Effector memory CD8-positive, alpha-beta T cell (primary cell): ENCODE data around the gene OBP2A.
"Not testable (repeated sequence)": the region's sequence is repeated elsewhere in the genome, so short reads cannot be mapped to it uniquely, and the experiment has no call there.

Source experiments
- ATAC-seq: fragments of 150-1000 bp; cut with Tn5 transposase; replicated peaks from 2 replicates; pipeline ENCODE4 v1.10.0; 2021; ENCODE audit warnings: mild to moderate bottlenecking, moderate library complexity
- DNase-seq, 3 experiments: peaks; one replicate each; pipeline ENCODE4 v3.0.0; 2021
- H3K27ac Mint-ChIP-seq, 2 donors: one replicate each; pipeline ENCODE4 v1.8.0; 2022; ENCODE audit warnings: mild to moderate bottlenecking in 2 of 2, mixed read lengths in 2 of 2, moderate library complexity in 2 of 2
- H3K27me3 Mint-ChIP-seq, 2 donors: one replicate each; pipeline ENCODE4 v1.8.0; 2022; ENCODE audit warnings: mixed read lengths in 2 of 2
- H3K36me3 Mint-ChIP-seq: one replicate; pipeline ENCODE4 v1.8.0; 2022; ENCODE audit warnings: mild to moderate bottlenecking, moderate library complexity, mixed read lengths; ENCODE audit not compliant: insufficient read depth
- H3K4me1 Mint-ChIP-seq, 2 donors: one replicate each; pipeline ENCODE4 v1.8.0; 2022; ENCODE audit warnings: low read depth in 2 of 2, mixed read lengths in 2 of 2
- H3K4me3 Mint-ChIP-seq, 2 donors: one replicate each; pipeline ENCODE4 v1.8.0; 2022; ENCODE audit warnings: mild to moderate bottlenecking in 2 of 2, mixed read lengths in 2 of 2, moderate library complexity in 2 of 2
- H3K9me3 Mint-ChIP-seq, 2 donors: one replicate each; pipeline ENCODE4 v1.8.0; 2022; ENCODE audit warnings: mixed read lengths in 2 of 2

Gene OBP2A

DNA sequence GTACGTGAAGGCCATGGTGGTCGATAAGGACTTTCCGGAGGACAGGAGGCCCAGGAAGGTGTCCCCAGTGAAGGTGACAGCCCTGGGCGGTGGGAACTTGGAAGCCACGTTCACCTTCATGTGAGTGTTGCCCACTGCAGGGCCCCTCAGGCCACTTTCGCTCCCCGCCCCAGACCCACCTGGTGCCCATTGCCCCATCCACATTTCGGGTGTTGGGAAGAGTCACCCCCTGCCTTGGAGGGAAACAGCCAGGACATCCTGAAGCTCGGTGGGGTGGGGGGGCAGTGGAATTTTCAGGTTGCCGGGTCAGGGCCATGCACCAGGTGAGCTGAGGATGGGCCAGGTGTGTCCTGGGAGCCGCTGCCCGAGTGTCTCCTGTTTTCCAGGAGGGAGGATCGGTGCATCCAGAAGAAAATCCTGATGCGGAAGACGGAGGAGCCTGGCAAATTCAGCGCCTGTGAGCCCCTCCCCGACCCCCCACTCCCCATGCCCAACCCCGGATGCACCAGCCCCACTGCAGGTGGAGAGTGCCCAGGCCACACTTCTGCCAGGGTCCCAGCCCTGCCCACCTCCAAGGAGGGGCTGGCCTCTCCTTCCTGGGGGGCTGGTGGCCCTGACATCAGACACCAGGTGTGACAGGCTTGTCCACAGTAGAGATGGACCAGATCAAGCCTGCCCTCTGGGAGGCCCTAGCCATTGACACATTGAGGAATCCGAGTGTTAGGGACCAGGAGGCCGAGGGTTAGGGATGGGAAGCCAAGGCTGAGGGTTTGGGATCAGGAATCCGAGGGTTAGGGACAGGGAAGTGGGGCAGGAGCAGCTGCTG, 1.1 kb downstream of the OBP2A start:
- peaks cover 23 to 42% of the 10 kb centered on the region in 2 donors for H3K27me3 Mint-ChIP-seq
- H3K27ac Mint-ChIP-seq, H3K4me1 Mint-ChIP-seq, ATAC-seq, DNase-seq, H3K4me3 Mint-ChIP-seq, H3K9me3 Mint-ChIP-seq, H3K36me3 Mint-ChIP-seq: not testable (repeated sequence)

DNA sequence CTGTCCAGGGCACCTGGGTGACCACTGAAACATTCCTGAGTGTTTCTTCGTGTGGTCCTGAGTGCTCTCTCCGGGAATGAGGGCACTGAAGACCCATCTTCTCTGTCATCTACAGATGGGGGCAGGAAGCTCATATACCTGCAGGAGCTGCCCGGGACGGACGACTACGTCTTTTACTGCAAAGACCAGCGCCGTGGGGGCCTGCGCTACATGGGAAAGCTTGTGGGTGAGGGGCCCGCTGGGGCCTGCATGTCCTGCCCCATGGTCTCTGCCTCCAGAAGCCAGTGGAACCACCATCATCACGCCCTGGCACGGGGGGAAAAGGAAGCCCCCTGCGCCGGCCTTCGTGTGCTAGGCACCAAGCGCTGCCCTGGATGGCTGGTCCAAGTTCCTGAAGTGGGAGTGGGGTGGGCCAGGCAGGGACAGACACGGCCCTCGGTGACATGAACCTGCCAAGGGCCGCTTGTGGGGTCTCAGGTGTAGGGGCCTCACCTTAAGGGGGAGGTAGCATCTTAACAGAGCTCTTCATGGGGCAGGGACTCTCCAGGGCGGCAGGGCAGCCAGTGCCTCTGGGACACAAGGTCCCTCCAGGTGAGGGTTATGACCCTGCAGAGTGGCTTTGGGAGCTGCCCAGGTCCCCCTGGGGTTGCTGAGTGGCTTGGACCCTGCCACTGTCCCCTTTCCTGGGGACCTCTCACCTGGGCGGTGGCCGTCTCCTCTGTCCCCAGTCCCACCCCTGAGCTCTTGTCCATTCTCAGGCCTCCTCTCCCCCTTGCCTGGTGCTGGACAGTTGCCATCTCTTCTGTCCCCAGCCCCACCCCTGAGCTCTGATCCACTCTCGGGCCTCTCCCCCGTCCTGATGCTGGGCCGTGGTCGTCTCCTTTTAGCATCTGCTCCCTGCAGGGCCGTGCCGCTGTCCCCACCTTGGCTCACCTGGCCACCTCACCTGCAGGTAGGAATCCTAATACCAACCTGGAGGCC, 2.1 kb downstream of the OBP2A start:
- Mint-ChIP-seq H3K4me1 (no peaks in the 10 kb centered on the region), H3K36me3 (no peaks in the 10 kb centered on the region), H3K27me3 (peaks cover 23 to 42% of the 10 kb centered on the region in 2 donors), H3K4me3 (no peak overlapping the region), H3K9me3 (no peaks in the 10 kb centered on the region), H3K27ac (no peak overlapping the region)
- ATAC-seq: no peak
- DNase-seq: no peak

DNA sequence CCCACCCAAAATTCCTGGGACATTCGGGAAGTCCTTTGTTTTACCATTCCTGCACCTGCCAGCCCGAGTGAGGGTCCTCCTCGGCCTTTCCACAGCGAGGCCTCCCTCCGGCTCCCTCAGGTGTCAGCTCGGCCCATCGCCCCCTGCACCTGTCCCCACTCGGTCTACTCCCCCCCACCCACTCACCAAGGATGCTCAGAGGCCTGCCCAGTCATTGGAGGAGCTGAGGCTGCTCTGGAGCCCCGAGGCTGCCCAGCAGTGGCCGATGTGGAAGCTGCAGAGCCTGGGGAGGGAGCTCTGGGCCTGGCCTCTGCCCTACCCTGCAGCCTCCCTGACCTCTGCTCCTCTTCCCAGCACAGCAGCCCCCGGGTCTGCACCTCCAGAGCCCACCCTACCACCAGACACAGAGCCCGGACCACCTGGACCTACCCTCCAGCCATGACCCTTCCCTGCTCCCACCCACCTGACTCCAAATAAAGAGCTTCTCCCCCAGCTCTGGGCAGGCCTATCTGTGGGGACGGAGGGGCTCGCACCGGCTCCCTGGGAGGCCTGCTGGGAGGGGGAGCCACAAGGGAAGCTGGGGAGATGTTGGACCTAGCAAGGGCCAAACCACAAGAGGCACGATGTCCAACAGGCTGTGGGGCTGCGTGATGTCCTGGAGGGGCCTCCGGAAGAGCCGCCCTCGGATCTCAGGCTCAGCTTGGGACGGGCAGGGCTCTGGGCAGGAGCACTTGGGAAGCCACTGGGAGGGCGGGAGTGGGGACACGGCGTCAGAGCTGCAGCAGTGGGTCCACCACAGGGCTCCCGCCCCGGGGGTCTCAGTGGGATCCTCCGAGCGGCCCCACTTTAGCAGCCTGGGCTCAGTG, 3.8 kb downstream of the OBP2A start:
- H3K27me3 Mint-ChIP-seq: peaks cover 11 to 30% of the 10 kb centered on the region in 2 donors
- not testable (repeated sequence) for H3K4me1 Mint-ChIP-seq, H3K4me3 Mint-ChIP-seq, H3K27ac Mint-ChIP-seq, ATAC-seq, H3K9me3 Mint-ChIP-seq, H3K36me3 Mint-ChIP-seq, DNase-seq

DNA sequence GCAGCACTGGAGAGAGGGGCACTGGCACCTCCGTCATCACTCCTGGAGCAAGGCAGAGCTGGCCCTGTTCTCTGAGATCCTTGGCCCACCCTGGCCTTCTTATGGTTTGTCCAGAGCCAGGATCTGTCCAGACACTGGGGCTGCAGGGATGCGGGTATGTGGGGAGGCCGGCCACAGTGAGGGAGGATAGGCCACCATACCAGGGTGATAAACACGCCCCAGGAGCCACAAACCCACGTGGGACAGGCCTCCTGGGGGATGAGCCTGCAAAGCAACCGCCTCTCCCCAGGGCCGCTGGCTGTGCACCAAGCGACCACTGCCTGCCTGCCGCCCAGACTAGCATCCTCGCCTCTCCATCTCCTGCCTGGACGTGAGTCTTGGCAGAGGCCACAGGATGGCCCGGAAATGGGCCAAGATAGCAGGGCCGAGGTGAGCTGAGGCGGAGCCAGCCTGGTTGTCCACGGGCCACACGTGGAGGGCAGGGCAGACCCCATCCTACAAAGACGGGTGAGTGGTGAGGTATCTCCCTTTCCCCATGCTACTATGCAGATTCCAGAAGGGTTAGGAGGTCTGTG, 4.5 kb downstream of the OBP2A start:
- Mint-ChIP-seq H3K9me3 (no peaks in the 10 kb centered on the region), H3K27me3 (peaks cover 7 to 24% of the 10 kb centered on the region in 2 donors), H3K4me3 (no peak overlapping the region), H3K27ac (no peak overlapping the region), H3K4me1 (peaks cover 0 to 2% of the 10 kb centered on the region in 2 donors), H3K36me3 (no peaks in the 10 kb centered on the region)
- ATAC-seq (no peak), DNase-seq (no peak)

DNA sequence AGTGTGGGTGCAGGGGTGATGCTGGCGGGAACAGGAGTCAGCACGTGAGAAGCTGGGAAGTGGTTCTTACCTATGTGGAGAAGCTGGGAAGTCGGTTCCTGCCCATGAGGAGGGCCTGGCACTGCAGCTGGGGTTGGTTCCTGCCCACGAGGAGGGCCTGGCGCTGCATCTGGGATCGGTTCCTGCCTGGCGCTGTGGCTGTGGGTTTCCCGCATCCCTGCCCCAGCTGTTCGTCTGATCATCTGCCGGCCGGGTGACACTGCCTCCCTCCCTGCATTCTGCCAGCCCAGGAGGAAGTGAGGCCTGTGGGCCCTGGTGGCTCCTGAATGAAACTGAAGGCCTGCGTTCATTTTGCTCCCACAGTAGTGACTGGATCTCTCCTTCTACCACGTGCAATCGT, 5.1 kb downstream of the OBP2A start:
- Mint-ChIP-seq H3K4me1 (peaks cover 0 to 2% of the 10 kb centered on the region in 2 donors), H3K4me3 (no peak overlapping the region), H3K27ac (no peak overlapping the region), H3K27me3 (peaks cover 10 to 28% of the 10 kb centered on the region in 2 donors), H3K36me3 (no peaks in the 10 kb centered on the region), H3K9me3 (no peaks in the 10 kb centered on the region)
- ATAC-seq (no peak), DNase-seq (no peak)

DNA sequence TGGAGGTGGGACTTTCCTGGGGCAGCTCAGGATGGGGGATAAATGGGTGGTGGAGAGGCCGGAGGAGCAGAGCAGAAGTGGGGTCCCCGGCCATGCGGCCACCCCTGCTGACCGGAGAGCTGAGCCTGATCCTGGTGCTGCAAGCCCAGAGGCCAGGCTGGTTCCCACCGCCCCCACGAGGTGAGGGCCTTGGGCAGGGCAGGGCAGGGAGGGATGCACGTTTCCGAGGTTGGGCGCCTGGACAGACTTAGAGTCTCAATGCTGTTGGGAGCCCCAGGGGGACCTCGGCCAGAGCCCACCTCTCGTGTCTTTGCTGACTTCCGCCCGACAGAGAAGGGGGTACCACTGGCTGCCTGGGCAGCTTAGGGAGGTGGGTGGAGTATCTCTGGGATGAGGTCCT, 5.5 kb downstream of the OBP2A start:
- Mint-ChIP-seq H3K4me1 (peaks cover 0 to 2% of the 10 kb centered on the region in 2 donors), H3K4me3 (no peak overlapping the region), H3K36me3 (no peaks in the 10 kb centered on the region), H3K27me3 (peaks cover 12 to 32% of the 10 kb centered on the region in 2 donors), H3K9me3 (no peaks in the 10 kb centered on the region), H3K27ac (no peak overlapping the region)
- no peak for DNase-seq
- ATAC-seq: no peak

DNA sequence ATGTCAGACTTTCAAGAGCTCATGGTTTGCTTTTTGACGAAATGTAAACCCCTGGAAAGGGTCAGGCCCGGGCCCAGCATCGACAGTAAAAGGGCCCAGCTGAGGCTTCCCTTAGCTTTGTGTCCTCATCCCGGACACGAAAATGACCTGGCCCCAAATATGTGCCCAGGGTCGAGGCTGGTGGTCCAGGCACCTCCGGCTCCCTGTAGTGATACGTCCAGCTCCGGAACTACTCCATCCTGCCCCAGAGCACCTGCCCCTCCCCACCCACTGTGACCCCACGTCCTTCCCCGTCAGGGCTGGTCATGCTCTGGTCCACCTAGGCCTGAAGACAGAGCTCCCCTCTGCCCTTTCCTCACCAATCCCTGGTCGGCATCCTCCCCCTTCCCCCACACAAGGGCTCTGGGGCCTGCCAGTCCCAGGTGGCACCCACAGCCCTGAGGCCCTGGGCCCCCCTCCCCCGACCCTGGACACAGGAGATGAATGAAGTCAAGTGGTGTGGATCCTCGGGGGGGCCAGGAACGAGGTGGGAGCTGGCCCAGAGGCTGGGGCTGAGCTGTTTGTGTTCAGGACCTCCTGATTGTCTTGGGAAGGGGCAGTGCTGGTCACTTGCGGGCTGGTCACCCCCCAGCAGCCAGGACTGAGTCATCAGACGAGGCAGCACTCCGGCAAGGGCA, 6.2 kb downstream of the OBP2A start:
- no peaks in the 10 kb centered on the region for H3K9me3 Mint-ChIP-seq
- ATAC-seq: no peak

DNA sequence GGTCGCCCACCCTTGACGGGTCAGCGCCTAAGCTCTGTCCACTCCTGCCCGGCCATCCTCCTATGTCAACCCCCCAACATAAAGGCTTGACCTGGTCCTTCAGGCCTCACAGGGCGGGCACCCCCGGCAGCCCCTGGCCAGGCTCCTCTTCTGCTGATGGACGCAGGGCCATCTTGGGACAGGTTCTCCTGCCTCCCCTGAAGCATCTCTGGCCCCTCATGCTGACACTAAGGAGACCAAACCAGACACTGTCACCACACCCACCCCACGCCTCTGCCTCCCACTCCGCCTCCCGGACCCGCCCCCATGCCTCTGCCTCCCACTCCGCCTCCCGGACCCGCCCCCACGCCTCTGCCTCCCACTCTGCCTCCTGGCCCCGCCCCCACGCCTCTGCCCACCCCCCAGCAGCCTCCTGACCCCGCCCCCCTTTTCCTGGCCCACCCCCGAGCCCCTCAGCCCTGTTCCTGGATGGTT, 6.8 kb downstream of the OBP2A start:
- H3K9me3 Mint-ChIP-seq: no peaks in the 10 kb centered on the region
- no peak overlapping the region for H3K27ac Mint-ChIP-seq
- H3K4me3 Mint-ChIP-seq: no peak overlapping the region
- H3K4me1 Mint-ChIP-seq: peaks cover 0 to 2% of the 10 kb centered on the region in 2 donors
- ATAC-seq (no peak), DNase-seq (no peak)
- H3K27me3 Mint-ChIP-seq: peaks cover 12 to 32% of the 10 kb centered on the region in 2 donors
- no peaks in the 10 kb centered on the region for H3K36me3 Mint-ChIP-seq

More for the DNA sequence above, 6.2 kb downstream of the OBP2A start:
- Mint-ChIP-seq H3K4me3 (no peak overlapping the region), H3K27me3 (peaks cover 12 to 32% of the 10 kb centered on the region in 2 donors), H3K27ac (no peak overlapping the region), H3K4me1 (peaks cover 0 to 2% of the 10 kb centered on the region in 2 donors), H3K36me3 (no peaks in the 10 kb centered on the region)
- no peak for DNase-seq

DNA sequence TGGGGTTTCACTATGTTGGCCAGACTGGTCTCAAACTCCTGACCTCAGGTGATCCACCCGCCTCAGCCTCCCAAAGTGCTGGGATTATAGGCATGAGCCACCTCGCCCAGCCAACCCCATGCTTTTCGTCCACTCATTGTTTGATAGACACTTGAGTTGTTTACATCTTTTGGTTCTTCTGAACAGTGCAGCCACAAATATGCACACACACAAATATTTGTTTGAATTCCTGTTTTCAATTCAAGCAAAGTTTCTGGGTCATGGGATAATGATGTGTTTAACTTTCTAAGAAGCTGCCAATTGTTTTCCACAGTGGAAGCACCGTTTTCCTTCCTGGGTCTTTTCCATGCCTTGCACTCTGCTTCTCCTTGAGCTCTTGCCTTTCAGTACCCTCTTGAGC, 8.8 kb downstream of the OBP2A start:
- DNase-seq (no peak), ATAC-seq (no peak)
- Mint-ChIP-seq H3K27me3 (peaks cover 26 to 34% of the 10 kb centered on the region in 2 donors), H3K4me3 (no peak overlapping the region), H3K4me1 (peaks cover 0 to 2% of the 10 kb centered on the region in 2 donors), H3K36me3 (no peaks in the 10 kb centered on the region), H3K27ac (no peak overlapping the region), H3K9me3 (no peaks in the 10 kb centered on the region)

DNA sequence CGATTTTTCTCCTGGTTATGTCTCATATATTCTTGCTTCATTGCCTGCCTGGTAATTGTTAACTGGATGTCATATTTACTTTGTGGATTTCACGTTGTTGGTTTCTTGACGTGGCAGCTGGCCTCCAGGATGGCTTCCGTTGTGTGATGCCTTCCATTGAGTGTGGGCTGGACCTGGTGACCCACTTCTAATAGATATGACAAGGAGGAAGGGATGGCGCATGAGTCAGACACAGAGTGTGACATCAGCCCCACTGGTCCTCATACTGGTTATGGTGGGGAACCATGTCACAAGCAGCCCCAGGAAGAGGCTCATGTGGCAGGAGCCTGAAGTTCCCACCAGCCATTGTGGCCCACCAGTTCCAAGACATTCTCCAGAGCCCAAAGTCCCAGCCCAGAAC, 9.3 kb downstream of the OBP2A start:
- peaks cover 26 to 38% of the 10 kb centered on the region in 2 donors for H3K27me3 Mint-ChIP-seq
- DNase-seq: no peak
- H3K4me3 Mint-ChIP-seq: no peak overlapping the region
- no peak overlapping the region for H3K27ac Mint-ChIP-seq
- no peak for ATAC-seq
- no peaks in the 10 kb centered on the region for H3K36me3 Mint-ChIP-seq
- H3K4me1 Mint-ChIP-seq: peaks cover 0 to 2% of the 10 kb centered on the region in 2 donors
- H3K9me3 Mint-ChIP-seq: no peaks in the 10 kb centered on the region

DNA sequence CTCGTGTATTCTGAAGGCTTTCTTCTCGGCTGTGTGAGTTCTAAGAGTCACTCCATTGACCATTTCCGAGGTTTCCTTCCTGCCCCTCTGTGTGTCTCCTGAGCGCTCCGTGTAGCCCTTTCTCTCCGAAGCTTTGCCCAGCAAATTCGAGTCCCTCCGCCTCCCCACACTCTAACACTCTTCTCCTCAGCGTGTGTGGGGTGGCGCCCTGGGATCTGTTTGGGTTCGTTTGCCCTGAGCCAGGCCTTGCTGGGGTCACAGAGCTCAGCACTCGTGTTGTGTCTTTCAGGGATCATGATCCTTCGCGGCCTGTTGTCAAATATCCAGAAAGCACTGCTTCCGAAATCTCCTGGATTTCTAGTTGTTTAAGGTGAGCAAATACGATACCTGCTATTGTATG, 10.0 kb downstream of the OBP2A start:
- DNase-seq: no peak
- peaks cover 0 to 2% of the 10 kb centered on the region in 2 donors for H3K4me1 Mint-ChIP-seq
- no peak overlapping the region for H3K4me3 Mint-ChIP-seq
- no peak overlapping the region for H3K27ac Mint-ChIP-seq
- H3K27me3 Mint-ChIP-seq: peaks cover 27 to 38% of the 10 kb centered on the region in 2 donors
- no peak for ATAC-seq
- H3K9me3 Mint-ChIP-seq: no peaks in the 10 kb centered on the region
- H3K36me3 Mint-ChIP-seq: no peaks in the 10 kb centered on the region

DNA sequence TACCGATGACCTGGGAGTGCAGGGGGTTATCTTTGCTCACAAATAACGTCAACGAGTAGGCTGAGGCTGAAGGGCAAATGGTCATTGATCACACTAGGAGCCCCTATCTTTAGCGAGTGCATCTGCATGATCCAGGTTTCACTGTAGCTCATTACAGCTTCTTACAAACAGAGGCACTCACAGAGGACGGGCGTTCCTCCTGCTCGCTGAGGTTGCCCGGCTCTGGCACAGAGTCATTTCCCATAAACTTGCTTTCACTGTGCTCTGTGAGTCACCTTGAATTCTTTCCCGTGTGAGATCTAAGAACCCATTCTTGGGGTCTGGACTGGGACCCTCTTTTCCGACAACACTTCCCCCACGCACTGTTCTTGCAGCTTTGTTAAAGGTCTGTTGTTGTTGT, 13.7 kb downstream of the OBP2A start:
- ATAC-seq (no peak), DNase-seq (no peak)
- H3K9me3 Mint-ChIP-seq: no peaks in the 10 kb centered on the region
- no peak overlapping the region for H3K27ac Mint-ChIP-seq
- H3K4me1 Mint-ChIP-seq: no peaks in the 10 kb centered on the region
- peaks cover 44 to 62% of the 10 kb centered on the region in 2 donors for H3K27me3 Mint-ChIP-seq
- no peak overlapping the region for H3K4me3 Mint-ChIP-seq
- H3K36me3 Mint-ChIP-seq: peaks cover 4% of the 10 kb centered on the region
